Fibroblast of peridontal ligament (primary cell): ENCODE measurements around the gene SRP9.

Source experiments
- DNase-seq: peaks from one replicate; pipeline ENCODE4 v3.0.0-alpha.2; 2010; ENCODE audit errors: extremely low read depth

SRP9 gene

GRCh38 chr1:225838793-225839192 is 61.2 kb downstream of the SRP9 start:
- no peak for DNase-seq
